GM19452 (cell line): ENCODE data around the gene CXCL5.
"Not testable (repeated sequence)": the region's sequence is repeated elsewhere in the genome, so short reads cannot be mapped to it uniquely, and the experiment has no call there.

Source experiments
- ATAC-seq: cut with Tn5 transposase; IDR thresholded peaks from one replicate; pipeline ENCODE4 v1.9.1; 2021; ENCODE audit not compliant: unreplicated experiment

Gene CXCL5

DNA sequence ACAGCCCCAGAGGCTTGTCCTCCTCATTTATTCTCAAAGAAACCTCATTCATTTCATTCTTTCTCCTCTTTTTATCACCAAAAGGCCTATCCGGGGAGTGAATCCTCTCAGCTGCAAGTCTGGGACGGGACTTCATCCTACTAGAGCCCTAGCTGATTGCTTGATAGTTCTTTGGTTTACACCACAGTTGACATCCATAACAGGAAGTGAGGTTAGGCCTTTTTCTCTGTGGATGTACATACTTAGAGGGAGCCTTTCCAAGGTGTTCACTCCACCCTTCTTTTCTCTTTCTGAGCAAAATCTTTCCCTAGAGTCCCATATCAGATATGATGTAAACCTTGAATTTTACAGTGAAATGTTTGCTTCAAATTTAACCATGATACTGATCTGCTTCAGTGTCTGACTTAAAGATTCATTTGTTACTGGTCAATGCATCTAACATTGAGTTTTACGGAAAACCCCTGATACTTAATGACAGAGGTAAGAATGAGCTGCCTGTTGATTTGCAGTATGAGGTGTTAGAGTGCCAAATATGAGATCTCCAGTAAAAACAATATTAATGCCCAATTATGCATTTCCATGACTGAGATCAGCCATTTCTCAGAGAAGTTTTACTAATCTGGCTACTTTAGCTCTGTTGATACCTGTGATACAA, 16.8 kb upstream of the CXCL5 start:
- ATAC-seq = no peak

DNA sequence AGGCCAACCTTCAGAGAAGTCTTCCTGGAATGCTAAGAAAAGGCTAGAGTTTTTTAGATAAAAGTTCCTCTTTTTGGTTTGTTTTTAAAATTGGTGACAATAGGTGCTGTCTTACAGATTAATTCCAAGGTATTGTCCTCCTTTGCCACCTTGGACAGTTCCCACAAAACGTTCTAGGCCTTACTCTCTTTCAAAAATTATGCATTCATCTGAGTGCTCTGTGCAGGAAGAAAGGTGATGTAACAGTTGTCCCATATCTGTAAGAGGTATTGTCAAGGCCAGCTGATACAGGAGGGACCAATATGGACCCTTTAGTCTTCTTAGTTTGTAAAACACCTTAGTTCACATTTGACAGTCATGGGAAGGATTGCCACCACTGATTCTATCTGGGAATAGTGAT, 15.9 kb upstream of the CXCL5 start:
- ATAC-seq = no peak

DNA sequence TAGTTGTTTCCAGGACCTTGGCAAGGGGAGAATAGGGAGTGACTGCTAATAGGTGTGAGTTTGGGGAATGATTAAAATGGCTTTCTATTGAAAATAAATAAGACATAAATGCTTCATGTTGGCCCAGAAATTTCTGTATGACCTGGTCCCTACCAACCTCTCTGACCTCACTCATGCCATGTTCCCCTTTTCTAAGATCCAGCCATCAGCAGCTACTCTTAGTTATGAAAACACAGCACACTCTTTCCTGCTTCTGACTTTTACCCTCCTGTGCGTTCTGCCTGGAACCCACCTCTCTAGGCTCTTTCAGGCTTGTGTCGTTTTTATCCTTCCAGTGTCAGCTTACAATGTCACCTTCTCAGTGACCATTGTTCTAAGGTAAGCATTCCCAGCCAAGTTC, 14.8 kb upstream of the CXCL5 start:
- no peak for ATAC-seq

DNA sequence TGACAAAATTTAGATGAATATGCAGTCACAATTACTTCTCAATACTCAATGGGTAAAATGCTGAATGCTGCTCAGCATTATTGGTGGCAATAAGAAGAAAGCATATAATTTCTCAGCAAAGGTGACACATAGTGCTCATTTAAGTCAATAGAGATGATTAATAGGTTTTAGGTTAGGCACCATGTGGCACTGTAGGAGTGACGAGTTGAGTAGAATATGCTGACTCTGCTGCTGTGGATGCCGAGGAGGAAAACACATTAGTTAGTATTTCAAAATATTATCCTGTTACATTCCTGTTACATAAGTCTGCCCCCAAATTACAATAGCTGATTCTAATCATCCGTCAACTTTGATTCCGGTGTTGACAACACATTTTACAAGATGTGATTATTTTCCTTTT, 13.7 kb upstream of the CXCL5 start:
- no peak for ATAC-seq

DNA sequence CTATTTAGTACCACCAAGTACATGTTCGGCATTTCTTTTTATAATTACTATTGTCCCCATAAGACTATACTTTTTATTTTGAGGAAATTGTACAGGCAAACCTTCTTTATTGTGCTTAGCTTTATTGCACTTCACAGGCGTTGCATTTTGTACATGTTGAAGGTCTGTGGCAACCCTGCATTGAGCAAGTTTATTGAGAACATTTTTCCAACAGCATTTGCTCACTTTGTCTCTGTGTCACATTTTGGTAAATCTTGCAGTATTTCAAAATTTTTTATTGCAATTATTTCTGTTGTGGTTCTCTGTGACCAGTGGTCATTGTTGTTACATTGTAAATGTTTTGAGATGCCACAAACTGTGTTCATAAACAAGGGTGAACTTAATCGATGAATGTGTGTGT, 10.8 kb upstream of the CXCL5 start:
- ATAC-seq = no peak

DNA sequence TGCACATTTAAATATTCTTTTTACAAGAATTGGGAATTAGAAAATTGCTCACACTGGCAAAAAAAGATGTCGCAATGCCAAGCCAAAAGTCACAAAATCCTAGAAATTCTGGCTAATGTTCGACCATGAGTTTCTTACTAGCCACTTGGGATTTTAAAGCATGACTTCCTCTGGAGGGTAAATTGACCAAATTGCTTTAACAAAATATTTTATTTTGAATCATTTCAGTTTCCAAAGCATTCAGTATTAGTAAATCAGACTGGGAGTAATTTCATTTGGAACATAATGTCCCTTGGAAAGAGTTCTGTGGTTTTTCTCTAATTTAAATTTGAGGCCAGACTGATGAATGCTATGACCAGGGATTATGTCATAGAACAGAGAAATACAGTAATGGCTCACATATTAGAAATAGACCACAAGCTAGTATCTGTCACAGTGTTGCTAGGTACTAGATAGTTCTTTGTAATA, 7.6 kb upstream of the CXCL5 start:
- ATAC-seq = no peak

DNA sequence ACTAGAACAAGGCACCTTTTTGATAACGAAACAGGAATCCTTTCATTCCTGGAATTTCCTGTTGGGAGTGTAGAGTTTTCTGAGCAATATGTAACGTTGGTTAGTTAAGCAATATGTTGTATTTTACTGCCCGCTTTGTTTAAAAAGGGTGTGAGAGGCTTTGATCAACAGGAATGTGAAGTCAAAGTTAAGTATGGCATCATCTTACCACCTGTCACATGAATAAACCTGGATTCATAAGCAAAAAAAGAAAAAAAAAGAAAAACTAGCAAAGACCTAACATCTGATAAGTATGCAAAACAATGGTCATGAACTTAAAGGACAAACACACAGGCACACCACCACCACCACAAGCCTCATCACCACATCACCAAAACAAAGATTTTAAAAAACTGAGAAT, 7.1 kb upstream of the CXCL5 start:
- ATAC-seq = no peak

DNA sequence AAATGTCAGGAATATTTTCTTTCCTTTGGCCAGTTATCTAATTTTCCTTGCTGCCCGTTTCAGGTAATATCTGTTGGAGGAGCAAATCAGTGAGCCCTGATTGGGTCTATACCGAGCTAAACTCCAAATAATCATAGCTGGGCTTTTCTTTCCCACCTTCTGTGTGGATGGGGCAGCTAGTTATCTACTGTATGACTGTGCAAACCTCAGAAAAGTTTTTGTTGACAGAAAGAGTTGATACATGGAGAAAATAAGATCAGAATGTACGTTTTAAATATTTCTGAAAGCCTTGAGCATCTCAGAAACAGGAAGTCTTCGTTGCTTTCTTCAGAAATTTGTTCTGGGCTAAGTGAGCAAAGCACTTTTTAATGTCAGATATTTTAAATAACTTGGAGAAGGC, 6.2 kb upstream of the CXCL5 start:
- no peak for ATAC-seq

DNA sequence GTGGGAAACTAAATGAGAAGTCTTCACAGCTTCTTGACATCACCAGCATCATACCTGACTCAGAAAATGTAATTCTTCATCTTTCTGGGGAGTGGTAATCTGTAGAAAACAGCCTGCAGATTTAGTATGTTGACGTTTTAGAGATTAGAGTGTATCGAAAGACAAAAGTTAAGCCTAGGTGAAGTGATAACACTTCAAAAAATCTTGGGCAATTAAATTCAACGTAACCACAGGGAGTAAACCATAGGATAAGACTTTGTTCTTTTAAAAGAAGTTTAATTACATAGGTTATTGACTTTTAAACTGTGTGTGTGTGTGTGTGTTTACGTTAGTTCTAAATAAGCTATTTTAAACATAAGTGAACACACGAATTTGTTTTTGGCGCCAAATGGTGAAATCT, 1.8 kb upstream of the CXCL5 start:
- no peak for ATAC-seq

DNA sequence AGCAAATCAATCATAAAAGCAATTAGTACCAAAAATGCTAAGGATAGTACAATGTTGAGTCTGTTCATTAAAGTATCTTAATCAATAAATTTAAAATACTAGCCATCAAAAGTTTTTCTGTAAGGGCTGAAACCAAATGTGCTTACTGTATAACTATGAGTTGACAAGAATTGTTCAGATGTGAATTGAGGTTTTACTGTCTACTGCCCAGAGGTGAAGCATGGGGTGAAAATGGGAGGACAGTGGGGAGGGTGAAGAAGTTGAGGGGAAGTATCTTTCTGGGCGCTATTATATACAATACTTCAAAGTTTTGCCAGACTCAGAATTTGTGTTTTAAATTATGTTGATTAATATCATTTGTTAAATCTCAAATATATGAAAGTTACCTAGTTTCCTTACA, 6.4 kb downstream of the CXCL5 start:
- no peak for ATAC-seq

DNA sequence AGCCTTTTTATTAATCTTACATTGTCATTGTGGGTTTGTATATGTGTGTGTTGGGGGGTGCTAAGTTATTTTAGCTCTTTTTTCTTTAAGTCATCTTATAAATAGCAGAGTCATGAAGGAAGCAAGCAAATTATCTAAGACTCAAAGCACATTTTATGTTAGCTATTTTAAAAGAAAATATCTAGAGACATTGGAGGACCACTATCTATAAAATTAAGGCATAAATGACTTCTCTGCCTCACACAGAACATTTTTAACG, 6.8 kb downstream of the CXCL5 start:
- ATAC-seq = no peak

DNA sequence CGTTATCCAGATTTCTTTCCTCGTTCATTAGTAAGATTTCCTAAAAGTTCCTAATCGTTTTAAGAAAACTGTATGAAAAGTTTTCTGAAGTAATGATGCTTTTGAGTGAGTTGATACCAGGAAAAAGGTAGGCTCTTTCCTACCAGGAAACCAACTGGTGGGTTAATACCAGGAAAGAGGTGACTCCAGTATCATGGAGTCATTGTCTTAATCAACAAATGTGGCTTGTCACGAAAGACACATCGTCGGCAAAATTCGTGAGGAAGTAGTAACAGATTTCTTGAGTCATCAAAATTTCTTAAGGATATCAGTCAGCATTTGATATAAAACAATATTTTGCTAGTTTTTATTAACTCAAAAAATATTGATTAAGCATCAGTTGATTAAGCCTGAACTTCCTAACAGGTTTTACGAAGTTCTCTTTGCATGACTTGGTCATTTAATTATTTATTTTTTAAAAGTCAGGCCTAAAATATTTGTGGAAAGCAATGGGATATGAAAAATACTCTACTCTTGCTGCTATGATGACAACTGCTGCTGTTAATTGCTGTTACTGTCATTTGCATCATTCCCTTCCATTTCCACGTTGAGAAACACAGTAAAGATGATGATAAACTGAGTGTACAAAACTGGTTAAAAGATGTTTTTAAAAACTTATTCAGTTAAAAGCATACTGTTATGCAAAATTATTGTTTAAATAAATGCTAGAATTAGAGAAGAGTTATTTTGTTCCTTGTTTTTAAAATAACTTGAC, 7.3 kb downstream of the CXCL5 start:
- ATAC-seq = no peak

DNA sequence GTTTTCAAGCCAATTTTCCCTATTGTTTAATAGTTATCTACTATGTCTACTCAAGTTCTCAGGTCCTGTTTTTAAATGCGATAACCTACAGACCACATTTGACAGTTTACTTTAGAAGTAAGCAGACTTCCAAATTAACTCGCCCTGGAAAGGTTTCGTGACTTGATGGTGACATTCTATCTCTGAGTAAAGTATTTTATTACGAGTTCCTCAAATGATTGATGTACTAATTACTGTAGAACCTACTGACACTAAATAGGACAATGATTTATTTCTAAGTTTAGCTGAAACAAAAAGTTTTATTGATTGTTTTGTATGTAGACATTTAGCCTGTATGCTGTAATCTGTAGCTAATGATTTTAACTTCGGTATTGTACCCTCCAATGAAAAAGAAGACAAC, 8.5 kb downstream of the CXCL5 start:
- no peak for ATAC-seq

DNA sequence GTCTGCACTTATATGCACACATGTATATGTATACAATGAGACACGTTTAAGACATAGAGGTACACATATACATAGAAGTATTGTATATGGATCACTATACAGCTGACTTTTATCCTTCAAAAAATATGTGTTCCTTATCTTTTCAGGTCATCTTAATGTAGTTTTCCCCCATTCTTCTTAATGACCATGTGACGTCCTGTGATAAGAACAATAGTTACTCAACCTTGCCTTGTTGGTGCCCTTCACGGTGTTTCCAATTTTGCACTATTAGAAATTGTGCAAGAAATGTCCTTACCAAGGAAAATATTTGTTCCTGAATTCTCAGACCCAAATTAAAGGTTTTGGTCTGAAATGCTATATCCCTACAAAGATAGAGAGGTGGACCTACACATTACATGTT, 9.4 kb downstream of the CXCL5 start:
- no peak for ATAC-seq

DNA sequence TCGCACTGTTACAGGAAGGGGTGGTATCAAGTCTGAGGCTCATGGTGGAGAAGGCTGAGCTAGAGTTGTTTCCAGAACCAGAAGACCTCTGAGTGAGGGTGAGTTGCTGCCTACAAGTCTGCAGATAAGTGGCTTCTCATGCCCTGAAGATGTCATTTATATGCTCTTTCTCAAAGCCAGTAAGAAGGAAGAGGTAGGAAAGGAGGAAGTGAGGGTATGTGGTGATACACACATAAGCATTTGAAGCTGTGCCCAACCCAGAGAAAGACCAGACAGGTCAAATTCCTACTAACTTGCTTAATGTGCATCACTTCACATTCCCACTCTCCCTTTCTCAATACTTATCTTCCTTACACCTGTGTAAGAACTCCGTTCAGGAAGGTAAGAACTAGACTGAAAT, 10.4 kb downstream of the CXCL5 start, which contains the start of gene PPBP:
TSS of gene PPBP (minus strand) at position 130 of the 400 bp plus-strand sequence. CDS start at position 43, 87 bp downstream.
- no peak for ATAC-seq

DNA sequence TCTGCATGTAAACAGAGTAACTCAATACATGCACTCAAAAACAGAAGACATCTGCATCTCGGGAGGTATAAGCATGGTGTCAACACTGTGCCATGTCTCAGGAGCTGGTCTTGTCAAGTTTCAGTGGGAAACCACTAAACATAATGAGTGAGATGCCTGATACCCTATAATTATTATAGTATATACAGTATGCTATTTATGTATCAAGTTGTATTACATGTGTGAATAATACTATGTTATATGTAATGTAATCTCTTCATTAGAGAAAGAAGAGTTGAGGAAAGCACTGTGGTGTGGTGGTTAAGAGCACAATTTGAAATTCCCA, 13.0 kb downstream of the CXCL5 start:
- ATAC-seq = no peak

DNA sequence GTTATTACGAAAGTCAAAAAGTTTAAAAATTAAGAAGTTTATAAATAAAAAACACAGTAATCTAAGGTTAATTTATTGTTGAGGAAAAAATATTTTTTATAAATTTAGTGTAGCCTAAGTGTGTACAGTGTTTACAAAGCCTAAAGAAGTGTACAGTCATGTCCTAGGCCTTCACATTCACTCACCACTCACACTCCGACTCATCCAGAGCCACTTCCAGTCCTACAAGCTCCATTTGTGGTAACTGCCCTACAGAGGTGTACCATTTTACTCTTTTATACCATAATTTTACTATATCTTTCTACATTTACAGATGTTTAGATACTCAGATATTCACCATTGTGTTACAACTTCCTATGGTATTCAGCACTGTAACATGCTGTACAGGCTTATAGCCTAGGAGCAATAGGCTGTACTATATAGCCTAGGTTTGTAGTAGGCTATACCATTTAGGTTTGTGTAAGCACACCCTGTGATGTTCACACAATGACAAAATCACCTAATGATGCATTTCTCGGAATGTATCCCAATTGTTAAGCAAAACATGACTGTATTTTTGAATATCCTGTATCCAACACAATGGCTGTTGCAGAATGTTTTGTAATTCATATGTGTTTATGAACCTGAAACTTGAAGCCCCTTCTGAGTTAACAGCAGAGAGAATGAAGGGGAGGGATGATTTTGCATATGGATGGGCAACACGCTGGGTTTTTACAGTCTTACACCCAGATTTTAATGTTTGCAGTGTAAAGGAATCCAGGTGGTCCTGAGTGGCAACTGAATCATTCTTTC, 13.5 kb downstream of the CXCL5 start:
- no peak for ATAC-seq

DNA sequence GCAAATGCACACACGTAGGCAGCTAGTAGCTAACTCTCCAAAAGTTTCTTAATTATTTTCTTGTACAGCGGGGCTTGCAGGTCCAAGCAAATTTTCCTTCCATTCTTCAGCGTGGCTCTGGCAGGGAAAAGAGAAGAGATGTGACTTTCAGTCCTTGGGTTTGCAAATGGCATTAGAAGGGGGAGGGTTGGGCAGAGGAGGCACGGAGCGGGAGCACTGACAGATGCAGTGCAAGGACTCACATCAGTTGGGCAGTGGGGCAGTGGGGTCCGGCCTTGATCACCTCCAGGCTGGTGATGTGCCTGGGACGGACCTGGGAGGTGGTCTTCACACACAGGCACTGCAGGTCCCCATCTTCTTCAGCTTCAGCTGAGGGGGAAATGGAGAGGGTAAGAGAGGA, 17.3 kb downstream of the CXCL5 start:
- not testable (repeated sequence) for ATAC-seq

DNA sequence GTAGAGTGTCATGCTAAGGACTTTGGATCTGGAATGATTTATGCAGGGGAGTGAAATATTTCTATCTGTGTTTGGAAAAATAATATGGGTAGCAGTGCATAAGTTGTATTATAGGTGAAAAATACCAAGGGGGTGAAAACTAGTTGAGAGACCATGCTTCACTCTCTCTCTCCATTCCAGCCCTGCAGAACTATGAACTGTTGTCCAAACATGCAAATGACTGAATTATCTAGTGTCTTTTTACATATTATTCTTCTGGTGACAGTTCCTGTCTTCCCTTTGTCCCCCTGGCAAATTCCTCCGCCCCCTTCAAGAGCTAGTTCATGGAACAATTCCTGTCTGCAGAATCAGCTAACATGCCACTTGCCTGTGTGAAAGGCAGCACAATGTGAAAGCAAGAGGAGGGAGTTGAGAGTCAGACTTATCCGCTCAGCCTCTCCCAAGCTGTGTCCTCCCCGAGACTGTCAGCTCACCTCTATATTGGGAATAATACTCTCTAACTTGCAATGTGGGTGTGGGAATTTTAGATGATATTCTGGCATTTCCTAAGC, 19.0 kb downstream of the CXCL5 start:
- no peak for ATAC-seq

DNA sequence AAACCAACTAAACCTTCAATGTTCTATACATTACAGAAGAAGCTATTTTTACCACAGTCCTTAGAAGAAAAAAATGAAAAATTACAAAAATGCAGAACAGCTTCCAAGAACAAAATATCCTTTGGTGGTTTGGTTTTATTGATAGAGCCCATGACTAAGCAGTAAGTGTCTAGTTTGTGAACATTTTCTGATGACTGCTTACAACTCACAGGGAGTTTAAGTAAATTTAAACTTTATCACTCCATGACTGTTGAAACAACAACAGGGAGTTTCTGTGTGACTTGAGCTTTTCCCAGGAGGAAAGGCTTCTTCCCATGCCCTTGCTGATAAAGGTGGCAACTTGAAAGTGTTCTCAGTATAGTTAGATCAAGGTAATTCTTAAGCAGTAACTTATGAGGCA, 19.6 kb downstream of the CXCL5 start:
- no peak for ATAC-seq

DNA sequence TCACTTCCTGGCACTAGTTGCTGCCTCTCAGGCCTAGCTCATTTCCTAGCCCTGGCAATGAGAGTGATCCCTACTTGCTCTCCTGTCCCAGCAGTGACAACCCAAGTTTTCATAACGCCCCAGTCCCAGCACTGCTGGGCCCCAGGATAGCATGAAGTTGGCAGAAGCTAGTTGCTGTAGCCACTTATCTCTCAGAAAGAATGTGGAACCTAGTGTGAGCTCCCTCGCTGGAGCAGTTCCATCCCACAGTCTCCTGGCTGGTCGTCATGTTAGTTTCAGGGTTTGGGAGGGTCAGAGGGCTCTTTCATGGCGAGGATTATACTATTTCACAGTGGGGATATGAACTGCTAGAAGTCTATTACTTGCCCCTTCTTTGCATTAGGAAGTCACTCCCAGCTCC, 21.8 kb downstream of the CXCL5 start:
- ATAC-seq = no peak

DNA sequence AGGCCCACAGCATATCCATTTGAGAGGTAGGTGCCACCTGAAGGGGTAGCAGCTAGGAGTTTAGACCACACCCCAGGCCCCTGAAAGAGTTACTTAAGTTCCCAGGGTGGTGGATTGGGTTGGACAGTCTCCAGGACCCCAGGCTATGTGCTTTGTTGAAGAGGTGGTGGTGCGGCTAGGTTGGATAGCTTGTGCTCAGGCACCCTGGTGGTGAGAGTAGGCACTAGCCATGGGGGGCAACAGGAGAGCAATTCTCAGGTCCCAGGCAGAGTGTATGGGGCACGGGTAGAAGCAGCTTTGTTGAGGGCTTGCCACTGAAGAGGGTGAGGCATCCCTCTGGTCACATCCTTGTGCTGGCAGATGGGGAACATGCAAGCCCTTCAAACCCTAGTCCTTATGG, 22.3 kb downstream of the CXCL5 start:
- no peak for ATAC-seq
